Activated T-cell treated with anti-CD3 and anti-CD28 coated beads, Interleukin-2, amount 50 U/mL, for 1 hour (primary cell): ENCODE data around the gene CYSTM1.

Source experiments
- DNase-seq: peaks from one replicate; pipeline ENCODE4 v3.0.0-alpha.2; 2020

The CYSTM1 gene

GRCh38 chr5:140239939-140240700, 65.1 kb downstream of the CYSTM1 start:
- DNase-seq: peak; percentile 63

GRCh38 chr5:140240987-140241706, 66.2 kb downstream of the CYSTM1 start:
- no peak for DNase-seq

- DNase-seq: no peak
Measured at GRCh38 chr5:140242099-140242498, 67.1 kb downstream of the CYSTM1 start.

GRCh38 chr5:140242890-140243585, 68.0 kb downstream of the CYSTM1 start:
- no peak for DNase-seq

GRCh38 chr5:140243706-140244250, 68.8 kb downstream of the CYSTM1 start:
- DNase-seq: no peak

GRCh38 chr5:140244525-140245025, 69.6 kb downstream of the CYSTM1 start:
- peak; percentile 78 for DNase-seq

- DNase-seq: no peak
Measured at GRCh38 chr5:140245341-140245740, 70.4 kb downstream of the CYSTM1 start.

- no peak for DNase-seq
Measured at GRCh38 chr5:140245926-140246325, 70.9 kb downstream of the CYSTM1 start.

- DNase-seq: no peak
Measured at GRCh38 chr5:140246378-140247122, 71.6 kb downstream of the CYSTM1 start.

- no peak for DNase-seq
Measured at GRCh38 chr5:140248414-140248813, 73.4 kb downstream of the CYSTM1 start.

- DNase-seq: no peak
Measured at GRCh38 chr5:140249536-140249935, 74.5 kb downstream of the CYSTM1 start.

GRCh38 chr5:140250386-140250785, 75.4 kb downstream of the CYSTM1 start:
- DNase-seq: no peak

GRCh38 chr5:140251527-140251973, 76.6 kb downstream of the CYSTM1 start:
- DNase-seq: peak; percentile 56

- DNase-seq: no peak
Measured at GRCh38 chr5:140252470-140253126, 77.6 kb downstream of the CYSTM1 start.

GRCh38 chr5:140253985-140254384, 79.0 kb downstream of the CYSTM1 start:
- DNase-seq: no peak

- DNase-seq: no peak
Measured at GRCh38 chr5:140255460-140256157, 80.6 kb downstream of the CYSTM1 start.

- no peak for DNase-seq
Measured at GRCh38 chr5:140256726-140257125, 81.7 kb downstream of the CYSTM1 start.

- DNase-seq: no peak
Measured at GRCh38 chr5:140258016-140258415, 83.0 kb downstream of the CYSTM1 start.

GRCh38 chr5:140258873-140259272, 83.9 kb downstream of the CYSTM1 start:
- DNase-seq: no peak

- no peak for DNase-seq
Measured at GRCh38 chr5:140259500-140259899, 84.5 kb downstream of the CYSTM1 start.

- no peak for DNase-seq
Measured at GRCh38 chr5:140260089-140260656, 85.2 kb downstream of the CYSTM1 start.
